Measurements from ENCODE around the gene MDK.

Gene MDK

DNA sequence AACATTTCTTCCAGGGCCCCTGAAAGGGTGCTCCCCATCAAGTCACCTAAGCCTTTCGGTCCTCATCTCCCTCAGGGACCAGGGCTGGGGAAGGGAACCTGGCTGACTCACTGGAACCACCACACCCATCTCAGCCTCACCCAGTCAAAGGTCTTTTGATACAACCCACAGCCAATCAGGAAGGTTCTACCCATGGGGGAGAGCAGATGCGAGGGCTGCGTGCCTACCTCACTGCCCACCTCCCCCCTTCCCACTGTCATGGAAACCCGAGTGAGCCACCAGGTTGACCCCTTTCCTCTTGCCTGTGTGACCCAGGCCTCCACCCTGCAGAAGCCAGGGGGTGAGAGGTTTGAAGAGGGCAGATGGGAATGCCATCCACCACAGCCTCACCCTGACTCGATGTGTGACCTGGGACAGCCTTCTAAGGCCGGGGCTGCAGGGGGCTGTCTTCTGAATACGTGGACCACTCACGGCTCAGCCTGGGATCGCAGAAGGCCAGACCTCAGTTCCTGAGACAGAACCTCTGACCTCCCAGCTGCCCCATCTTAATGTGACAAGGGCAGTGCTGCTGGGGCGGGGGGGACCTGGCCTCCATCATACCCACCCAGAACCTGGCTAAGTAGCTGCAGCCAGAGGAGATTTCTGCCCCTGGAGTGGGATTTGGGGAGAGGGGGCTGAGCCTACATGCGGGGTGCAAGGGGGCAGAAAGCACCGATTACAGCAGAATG is 2.7 kb downstream of the MDK start:
- no peak for DNase-seq (ENCODE audit: low read depth)

DNA sequence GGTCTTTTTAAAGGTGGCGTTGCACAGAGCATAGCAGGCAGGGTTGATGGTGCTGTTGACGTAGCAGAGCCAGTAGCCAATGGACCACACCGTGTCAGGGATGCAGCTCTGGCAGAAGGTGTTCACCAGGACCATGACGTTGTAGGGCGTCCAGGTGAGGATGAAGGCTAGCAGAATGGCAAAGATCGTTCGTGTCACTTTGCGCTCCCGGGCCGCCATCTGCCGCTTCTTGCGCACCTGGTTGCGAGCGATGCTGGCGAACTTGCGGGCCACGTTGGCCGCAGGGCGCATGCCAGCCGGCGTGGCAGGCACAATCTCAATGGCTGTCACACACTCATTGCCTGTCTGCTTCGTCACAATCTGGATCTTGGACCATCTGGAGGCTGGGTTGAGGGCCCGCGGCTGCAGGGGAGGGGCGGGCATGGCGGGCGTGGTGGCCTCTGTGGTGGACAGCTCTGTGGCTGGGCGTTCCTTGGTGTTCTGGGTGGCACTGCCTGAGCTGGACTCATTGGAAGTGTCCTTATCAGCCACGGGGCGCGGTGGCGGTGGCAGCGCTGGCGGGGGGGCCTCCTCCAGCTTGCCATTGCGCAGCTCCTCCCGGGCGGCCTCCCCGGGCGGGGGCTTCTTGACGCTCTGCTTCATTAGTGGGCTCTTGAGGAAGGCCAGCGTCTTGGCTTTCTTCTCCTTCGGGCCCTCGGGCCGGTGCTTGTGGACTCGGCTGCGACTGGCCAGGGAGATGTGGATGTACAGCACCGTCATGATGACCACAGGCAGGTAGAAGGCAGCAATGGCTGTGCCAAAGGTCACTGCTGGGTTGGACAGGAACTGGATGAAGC is 3.9 kb downstream of the MDK start:
- DNase-seq (ENCODE audit: low read depth), result no peak

DNA sequence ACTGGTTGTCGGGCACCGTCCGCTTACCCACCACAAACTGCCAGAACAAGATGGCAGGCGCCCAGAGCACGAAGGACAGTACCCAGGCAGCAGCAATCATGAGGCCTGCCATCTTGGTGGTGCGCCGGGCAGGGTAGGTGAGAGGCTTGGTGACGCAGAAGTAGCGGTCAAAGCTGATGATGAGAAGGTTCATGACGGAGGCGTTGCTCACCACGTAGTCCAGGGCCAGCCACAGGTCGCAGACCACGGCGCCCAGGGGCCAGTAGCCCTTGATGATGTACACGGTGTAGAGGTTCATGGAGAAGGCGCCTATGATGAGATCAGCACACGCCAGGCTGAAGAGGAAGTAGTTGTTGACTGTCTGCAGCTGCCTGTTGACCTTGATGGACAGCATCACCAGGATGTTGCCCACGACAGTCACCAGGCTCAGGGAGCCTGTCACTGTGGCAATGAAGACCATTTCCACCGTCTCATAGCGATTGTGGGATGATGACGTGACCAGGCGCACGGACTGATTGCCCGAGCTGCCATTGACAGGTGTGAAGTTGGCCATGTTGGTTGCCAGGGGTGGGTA is 4.6 kb downstream of the MDK start:
- no peak for DNase-seq (ENCODE audit: low read depth)

DNA sequence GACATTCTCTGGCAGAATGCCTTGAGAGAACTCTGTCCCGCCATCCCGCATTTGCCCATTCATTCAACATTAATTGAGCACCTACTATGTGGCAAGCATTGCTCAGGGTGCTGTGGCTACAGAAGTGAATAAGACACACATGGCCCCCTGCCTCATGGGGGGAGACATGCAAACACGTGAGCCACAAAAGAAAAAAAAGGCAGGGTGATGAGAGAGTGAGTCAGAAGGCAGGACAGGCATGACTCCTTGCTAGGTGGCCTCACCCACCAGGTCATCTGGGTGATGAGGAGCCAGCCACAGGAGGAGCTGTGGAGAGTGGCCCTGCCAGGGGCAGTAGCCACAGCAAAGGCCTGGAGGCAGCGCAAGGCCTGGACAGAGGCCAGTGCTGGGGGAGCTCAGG is 5.2 kb downstream of the MDK start:
- no peak for DNase-seq (ENCODE audit: low read depth)

DNA sequence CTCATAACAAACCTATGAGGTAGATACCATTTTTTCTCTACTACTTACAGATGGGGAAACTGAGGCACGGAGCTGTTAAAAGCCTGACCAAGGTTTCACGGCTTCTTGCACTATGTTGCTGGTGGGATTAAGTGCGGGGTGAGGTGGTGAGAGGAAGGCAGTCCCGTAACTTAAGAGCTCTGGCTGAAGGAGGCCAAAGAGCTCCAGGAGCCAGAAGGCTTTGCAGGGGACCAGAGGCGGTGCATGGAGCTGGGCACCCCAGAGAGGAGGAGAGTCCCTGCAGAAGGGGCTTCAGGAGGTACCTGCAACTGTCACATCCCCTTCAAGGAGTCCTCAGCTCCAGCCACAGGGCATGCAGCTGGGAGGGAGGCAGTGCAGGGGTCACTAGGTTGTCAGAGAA is 6.0 kb downstream of the MDK start:
- no peak for DNase-seq (ENCODE audit: low read depth)

DNA sequence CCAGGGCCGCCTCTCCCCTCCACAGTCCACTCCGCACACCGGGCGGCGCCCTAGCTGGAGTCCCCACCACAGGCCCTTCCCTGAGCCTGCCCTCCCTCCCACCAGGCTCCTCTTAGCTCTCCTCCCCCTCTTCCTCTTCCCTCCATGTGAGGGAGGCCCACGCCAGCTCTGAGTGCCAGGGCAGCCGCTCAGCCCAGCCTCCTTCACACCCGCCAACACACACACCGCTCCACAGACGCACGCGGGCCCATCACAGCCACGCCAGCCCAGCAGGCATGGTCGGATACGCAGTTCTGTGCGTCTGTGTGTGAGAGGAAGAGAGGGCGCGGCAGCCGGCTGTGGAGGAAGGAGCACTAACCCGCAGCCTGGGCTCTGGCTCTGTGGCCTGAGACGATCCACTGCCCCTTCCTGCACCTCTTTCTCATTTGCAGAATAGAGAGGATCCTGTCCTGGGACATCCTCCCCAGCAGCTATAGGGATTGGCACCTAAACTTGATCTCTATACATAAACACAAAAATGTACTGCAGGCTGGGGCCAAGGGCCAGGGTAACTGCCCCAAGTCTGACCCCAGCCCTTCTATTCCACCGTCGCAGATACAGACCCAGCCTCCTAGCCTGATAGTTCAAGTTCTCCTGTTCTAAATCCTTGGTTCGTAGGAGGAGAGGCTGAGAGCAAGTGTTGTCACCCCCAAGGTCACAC is 6.6 kb downstream of the MDK start:
- DNase-seq (ENCODE audit: low read depth), result no peak

DNA sequence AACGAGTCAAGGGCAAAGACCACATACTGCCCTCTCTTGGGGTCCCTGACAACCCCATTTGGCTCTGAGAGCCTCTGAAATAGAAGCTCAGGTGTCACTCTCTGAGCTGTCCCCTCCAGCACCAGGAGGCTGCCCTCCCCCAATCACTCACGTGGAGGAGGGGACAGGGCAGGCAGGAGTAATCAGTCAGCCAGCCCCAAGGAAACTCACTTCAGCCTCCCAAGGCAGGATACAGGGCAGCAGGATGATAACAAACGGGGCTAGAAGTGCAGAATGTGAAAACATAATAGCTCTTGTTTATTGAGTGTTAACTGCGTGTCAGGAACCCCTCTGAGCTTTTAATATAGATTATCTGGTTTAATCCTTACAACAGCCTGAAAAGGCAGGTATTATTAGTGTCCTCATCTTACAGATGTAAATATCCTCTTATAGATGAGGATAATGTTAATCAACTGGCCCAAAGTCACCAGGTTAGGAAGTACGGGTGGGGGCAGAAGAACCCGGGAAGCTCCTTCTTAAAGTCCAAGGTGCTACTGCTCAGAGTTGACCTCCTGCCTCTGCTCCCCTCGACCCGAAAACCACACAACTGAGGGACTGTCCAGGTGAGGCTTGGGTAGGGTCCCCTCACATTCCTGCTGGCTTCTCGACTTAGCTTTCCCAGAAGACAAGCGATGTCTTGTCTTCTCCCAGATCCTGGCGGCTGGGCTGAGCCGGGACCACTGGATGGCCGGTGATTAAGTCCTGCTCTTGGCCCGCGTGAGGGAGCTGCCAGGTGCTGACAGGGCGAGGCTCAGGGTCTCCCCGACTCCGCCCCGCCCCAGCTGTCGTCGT is 7.4 kb downstream of the MDK start:
- no peak for DNase-seq (ENCODE audit: low read depth)

DNA sequence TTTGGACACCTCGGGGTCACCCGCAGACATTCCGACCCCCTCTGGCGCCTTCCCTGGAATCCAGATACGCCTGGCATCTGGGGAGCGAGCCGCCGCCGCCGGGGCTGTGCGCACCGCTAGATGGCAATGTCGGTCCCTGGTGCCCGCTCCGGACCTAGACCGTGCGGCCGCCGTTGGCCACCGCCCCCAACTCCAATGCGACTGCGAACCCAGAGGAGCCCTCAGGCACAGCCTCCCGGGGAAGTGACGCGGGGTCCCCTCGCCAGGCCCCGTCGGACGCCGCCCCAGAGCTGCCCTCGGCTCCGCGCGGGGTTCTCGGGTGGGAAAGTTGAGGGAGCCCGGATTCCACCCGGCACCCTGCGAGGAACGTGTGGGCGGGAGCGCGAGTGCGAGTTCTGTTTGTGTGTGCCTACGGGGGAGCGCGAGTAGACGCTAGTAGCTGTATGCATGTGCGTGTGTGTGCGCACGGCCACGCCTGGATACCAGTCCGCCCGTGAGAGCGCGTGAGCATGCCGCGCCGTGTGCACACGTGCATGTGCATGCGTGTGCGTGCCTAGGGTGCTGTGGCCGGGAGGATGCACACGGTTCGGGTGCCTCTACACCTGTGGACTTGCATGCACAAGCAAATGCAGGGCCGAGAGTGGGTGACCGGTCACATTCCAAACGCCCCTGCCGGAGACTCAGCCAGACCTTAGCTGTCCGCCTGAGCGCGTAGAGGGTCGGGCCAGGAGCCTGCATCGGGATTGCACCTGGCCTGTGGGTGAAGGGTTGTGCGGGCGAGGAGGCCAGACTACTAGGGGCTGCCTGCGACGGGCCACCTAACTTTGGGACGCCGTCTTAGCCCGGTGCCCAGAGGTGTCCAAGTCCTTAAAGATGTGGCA is 8.2 kb downstream of the MDK start:
- no peak for DNase-seq (ENCODE audit: low read depth)

DNA sequence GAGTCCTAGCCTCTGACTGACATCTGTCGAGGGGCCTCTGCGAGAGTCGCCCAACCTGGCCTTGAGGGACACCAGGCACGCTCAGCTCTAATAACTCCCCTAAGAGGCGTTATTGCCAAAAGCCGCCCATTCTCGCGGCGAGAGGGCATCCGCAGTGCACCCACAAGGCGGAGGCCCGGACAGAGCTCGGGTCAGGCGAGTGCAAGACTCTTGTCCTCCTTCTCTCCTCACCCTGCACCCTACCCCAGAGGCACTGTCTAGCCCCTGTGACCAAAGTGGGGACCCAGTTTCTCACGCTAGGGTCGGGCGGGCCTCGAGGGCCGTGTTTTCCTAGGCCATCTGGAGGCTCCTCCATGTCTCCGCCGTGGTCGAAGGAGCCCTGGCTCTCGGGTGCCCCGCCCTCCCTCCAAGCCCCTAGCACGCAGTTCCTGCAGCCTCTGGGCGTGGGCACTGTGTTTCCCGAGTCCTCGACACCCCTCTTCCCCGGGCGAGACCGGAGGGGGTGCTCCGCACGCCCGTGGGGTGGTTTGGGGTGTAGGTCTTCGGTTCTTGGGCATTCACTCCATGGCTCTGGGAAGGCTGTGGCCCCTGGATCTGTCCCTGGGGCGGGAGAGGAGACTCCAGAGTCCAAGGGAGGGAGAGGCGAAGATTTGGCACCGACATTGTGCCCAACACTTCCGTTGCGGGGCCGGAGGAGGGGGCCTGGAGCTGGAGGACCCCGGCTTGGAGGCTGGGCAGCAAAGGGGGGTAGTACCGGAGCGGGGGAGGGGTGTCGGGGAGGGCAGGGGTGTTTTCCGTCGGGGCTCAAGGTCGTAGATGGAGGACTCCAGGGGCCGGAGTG is 9.1 kb downstream of the MDK start:
- no peak for DNase-seq (ENCODE audit: low read depth)

DNA sequence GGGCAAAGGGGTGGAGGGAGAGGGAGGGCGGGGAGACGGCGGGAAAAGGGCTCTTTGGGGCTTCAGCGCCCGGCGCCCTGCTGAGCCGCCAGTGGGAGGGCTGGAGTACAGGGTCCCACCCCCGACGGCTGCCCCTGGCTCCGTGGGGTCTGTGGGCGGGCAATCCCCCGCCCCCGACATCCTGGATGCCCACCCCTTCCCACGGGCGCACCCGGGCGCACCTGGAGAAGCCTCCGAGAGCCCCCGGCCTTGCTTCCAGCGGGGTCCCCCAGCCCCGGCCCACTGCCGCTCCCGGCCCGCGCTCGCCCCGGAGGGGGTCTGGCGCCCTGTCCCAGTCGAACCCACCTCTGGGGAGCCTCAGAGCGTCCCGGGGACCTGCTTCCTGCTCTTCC is 9.7 kb downstream of the MDK start:
- no peak for DNase-seq (ENCODE audit: low read depth)

DNA sequence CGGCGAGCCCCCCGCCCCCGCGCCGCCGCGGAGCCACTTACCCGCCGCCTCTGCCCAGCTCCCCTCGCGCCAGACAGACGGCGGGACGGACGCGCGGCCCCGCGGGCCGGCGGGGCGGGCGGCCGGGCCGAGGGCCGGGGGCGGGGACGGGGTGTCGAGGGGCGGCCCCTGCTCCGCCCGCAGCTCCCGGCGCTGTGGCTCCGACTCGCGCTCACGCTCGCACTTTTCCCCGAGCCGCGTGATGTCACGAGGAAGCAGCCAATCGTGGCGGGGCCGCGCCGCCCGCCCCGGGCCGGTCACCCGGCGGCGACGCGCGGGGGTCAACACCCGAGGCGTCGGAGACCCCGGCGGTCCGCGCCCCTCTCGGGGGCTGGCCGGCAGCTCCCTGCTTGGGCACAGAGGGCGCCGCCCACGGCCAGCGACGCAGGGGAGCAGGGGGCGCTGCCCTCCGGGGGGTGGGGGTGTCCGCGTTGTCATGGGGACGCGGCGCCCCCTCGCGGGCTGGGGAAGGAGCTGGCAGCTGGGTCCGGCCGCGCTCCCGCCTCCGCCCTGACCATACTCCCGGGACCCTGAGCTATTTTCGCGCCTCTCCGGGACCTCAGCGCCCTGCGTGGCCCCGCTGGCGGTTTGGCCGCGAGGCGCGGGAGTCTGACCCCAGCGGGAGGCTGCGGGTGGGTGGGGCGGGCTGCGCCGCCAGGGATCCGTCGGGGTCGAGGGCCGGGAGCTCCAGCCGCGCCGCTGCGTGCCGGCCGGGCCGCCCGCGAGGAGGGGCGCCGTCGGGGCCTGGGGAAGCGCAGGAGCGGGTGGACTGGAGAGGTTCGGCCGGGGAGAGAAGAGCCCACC is 10.3 kb downstream of the MDK start, which contains the start of gene CHRM4:
Gene CHRM4, minus strand, starts transcription at position 199 of the 843 bp plus-strand sequence. CDS start 5,219 bp downstream, outside the sequence.
- DNase-seq (ENCODE audit: low read depth), result no peak

DNA sequence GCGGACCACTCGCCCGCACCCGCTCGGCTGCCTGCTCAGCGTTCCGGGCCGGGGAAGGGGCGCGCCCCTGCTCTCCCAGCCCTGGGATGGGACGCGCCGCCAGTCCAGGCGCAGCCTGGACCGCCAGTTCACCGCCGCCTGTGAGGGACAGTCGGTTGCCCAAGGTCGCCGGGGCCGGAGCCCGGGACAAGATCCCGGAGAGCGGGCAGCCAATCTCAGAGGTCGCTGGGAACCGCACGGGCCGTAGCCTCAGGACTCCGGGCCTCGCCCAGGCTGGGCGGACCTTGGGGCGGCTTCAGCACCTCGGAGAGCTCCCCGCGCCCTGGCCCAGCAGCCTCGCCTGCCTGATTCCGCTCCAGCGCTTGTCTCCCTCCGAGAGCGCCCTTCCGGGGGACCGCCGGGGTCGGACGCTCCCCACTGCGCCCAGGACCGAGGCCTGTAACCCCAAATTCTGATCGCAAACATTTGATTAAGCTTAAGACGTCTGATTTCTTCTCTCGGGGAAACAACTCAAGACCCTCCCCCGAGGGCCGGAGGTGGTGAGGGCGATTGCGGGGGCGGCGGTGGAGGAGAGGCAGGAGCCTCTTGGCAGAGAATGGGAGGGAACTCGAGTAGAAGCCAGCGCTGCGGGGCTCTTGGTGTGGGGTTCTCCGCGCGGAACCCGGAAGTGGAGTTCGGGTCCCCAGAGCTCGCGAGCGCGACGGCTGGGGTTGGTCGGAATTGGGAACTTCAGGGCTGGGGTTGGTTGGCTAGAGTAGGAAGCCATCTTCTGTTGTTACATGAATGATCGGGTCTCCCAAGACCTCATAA is 11.2 kb downstream of the MDK start:
- peak; percentile 54 for DNase-seq (ENCODE audit: low read depth)

DNA sequence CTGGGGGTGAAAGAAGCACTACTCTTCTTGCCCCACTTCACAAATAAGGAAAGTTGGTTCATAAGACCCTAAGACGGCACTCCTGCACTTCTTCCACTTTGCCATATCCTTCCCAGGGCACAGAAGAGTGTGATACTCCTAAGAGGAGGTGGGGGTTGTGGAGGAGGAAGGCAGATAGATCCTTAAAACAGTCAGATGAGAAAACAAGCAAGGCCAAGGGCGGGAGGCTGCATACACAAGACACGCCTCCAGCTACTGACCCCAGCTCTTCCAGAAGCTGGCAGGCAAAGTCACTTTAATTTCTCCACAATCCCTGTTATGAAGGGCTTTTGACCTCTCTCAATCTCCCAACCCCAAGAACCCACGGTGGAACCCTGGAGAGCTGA is 11.8 kb downstream of the MDK start:
- no peak for DNase-seq (ENCODE audit: low read depth)

DNA sequence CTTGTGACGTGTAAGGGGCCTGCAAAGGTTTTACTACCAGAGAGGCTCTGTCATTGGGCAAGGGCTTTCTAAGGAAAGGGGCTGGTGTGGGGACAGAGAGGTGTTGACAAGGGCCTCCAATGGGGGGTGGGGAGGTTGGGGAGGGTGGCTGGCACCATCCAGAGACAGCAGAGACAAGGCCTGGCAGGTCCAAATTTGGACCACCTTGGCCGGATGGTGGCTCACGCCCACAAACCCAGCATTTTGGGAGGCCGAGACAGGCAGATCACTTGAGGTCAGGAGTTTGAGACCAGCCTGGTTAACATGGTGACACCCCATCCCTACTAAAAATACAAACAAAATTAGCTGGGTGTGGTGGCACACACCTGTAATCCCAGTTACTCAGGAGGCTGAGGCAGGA is 12.3 kb downstream of the MDK start:
- no peak for DNase-seq (ENCODE audit: low read depth)

DNA sequence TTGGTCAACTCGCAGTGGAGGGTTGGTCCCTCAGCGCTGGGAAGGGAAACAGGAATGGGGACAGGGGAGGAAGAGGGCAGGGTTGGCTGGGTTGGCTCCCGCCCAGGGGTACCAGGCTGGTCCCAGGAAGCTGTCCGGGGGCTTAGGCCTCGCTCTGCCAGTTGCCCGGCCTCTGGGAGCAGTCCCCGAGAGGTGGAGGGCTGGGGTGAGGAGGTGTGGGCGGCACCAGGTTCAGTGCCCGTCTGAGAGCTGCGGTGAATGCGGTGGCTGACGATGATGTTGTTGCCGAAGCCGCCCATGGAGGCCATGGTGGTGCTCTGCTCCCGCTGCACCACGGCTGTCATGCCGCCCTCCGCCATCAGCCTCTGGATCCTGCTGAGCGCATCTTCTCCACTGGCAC is 16.1 kb downstream of the MDK start:
- no peak for DNase-seq (ENCODE audit: low read depth)

DNA sequence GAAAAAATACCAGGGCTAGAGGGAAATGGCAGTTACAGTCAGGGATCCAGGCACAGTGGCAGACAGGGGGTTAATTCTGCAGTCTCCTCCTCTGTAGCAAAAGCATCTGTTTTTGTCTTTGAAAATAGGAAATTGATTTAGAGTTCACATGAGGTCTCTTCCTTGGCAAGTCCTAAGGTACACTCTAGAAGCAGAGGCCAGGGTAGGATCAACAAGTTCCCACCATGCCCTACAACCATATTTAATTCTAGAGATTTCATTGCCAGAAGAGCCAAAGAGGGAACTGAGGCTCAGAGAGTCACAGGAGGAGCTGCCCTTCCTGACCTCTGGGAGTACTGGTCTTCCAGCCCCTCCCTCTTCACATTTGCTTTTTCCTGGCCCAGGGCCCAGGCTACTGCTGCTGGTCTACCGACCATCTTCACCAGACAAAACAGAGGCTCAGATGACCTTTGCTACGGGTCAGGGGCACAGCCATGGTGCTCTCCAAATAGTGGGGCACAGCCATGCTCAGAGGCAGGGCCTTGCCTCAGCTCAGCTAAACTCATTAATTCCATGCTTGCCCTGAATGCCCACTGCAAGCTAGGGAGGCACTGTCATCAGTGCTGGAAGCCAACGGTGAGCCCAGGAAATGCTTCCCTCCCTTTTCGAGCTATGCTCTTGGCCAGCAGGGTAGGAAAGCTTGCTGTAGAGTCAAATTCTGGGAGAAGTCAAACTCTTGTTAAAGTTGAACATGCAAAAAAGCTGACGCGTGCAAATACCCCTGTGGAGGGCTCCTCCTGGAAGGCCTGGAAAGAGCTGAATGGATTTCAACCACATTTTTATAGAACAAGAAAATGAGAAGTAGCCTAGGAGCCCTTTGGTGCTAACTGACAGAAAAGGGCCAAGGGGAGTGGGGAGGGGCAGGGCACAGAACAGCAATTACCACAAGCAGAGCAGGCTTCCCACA is 21.8 kb downstream of the MDK start:
- DNase-seq (ENCODE audit: low read depth), result no peak

All from stimulated activated CD8-positive, alpha-beta memory T cell treated with anti-CD3 and anti-CD28 coated beads, Interleukin-15, amount 100 ng/mL, for 1 hour (primary cell).